HG03521 (cell line): Measurements from ENCODE around the gene RAB7B.

Experiments
- ATAC-seq: cut with Tn5 transposase; IDR thresholded peaks from one replicate; pipeline ENCODE4 v1.9.1; 2021; ENCODE audit warnings: mild to moderate bottlenecking, moderate library complexity; ENCODE audit not compliant: unreplicated experiment

Gene RAB7B

GRCh38 chr1:205950826-205951549, 52.2 kb downstream of the RAB7B start:
- ATAC-seq = no peak

- no peak for ATAC-seq
Measured at GRCh38 chr1:205950280-205950679, 52.9 kb downstream of the RAB7B start.

GRCh38 chr1:205949753-205950152, 53.4 kb downstream of the RAB7B start:
- no peak for ATAC-seq

- no peak for ATAC-seq
Measured at GRCh38 chr1:205948886-205949285, 54.3 kb downstream of the RAB7B start.

GRCh38 chr1:205948039-205948438, 55.2 kb downstream of the RAB7B start:
- no peak for ATAC-seq

- no peak for ATAC-seq
Measured at GRCh38 chr1:205947024-205947423, 56.2 kb downstream of the RAB7B start.

- no peak for ATAC-seq
Measured at GRCh38 chr1:205945069-205945468, 58.1 kb downstream of the RAB7B start.

GRCh38 chr1:205944525-205944924, 58.7 kb downstream of the RAB7B start:
- no peak for ATAC-seq

- no peak for ATAC-seq
Measured at GRCh38 chr1:205943245-205943644, 60.0 kb downstream of the RAB7B start, which contains the start of gene SLC26A9. SLC26A9 (minus strand) TSS chr1:205943456; CDS start chr1:205935820, 7,636 bp downstream.

- no peak for ATAC-seq
Measured at GRCh38 chr1:205942631-205943159, 60.5 kb downstream of the RAB7B start.

- ATAC-seq = no peak
Measured at GRCh38 chr1:205940710-205941109, 62.5 kb downstream of the RAB7B start.

GRCh38 chr1:205939690-205940330, 63.4 kb downstream of the RAB7B start:
- ATAC-seq = no peak

GRCh38 chr1:205938682-205939081, 64.5 kb downstream of the RAB7B start:
- ATAC-seq = no peak

GRCh38 chr1:205936846-205937586, 66.2 kb downstream of the RAB7B start:
- ATAC-seq = no peak

- ATAC-seq = no peak
Measured at GRCh38 chr1:205936311-205936710, 66.9 kb downstream of the RAB7B start.

- no peak for ATAC-seq
Measured at GRCh38 chr1:205935869-205936268, 67.3 kb downstream of the RAB7B start.

GRCh38 chr1:205934788-205935187, 68.4 kb downstream of the RAB7B start:
- ATAC-seq = no peak

- no peak for ATAC-seq
Measured at GRCh38 chr1:205933671-205934618, 69.2 kb downstream of the RAB7B start.

- no peak for ATAC-seq
Measured at GRCh38 chr1:205932776-205933175, 70.4 kb downstream of the RAB7B start.

GRCh38 chr1:205930799-205931281, 72.4 kb downstream of the RAB7B start:
- ATAC-seq = no peak
